Left renal pelvis (tissue), 4 donors: ENCODE results near the gene POLR3GL. TPM values are rescaled to one million over a fixed set of nuclear protein-coding genes. Genes with fewer than 3 reads are reported as not detected.

Experiments used
- DNase-seq, 4 donors: peaks; one replicate each; pipeline ENCODE4 v3.0.0-alpha.2; 2013; ENCODE audit warnings: low read depth in 4 of 4, low spot score in 3 of 4
- polyA plus RNA-seq, 4 donors: library from polyadenylated mRNA; unstranded; fragments of 120-200 nt; gene quantifications; one replicate each; pipeline ENCODE4 v1.2.1, GENCODE V29; 2013; ENCODE audit not compliant: insufficient read length in 4 of 4

Gene POLR3GL
- polyA plus RNA-seq, 4 donors, result 30.5 to 39.9 (median 39.3) TPM

DNA sequence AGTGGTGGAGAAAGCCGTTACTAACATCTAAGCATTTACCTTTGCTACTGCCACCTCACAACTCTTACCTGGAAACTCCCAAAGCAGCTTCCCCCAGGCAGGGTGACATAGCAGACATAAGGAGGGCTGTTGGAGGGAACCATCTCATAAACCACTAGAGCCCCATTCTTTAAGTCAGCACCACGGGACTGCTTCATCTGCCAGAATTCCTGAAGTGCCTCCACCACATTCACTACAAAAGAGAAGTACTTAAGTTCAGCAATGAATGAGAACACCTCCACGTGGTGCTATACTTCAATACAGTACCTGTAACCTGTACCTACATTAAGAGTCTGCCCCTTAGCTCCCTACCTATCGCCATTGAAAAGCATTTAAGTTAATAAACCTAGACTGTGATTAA is 16.9 kb upstream of the POLR3GL start:
- DNase-seq, result no peak

DNA sequence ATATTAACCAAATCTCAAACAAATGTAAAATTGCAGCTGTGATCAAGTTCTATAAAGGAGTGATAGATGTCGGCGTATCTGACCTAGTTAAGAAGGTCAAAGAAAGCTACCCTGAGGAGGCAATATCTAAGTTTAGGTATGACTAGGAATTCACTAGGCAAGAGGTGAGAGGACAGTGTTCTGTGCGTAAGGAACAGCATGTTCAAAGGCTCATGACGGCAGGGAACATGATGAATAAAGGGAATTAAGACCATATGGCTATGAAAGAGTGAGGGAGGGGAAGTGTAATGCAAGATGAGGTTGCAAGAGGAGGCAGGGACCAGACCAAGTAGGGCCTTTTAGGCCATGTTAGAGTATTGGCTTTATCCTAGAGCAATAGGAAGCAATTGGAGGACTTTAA is 15.3 kb upstream of the POLR3GL start:
- no peak for DNase-seq

DNA sequence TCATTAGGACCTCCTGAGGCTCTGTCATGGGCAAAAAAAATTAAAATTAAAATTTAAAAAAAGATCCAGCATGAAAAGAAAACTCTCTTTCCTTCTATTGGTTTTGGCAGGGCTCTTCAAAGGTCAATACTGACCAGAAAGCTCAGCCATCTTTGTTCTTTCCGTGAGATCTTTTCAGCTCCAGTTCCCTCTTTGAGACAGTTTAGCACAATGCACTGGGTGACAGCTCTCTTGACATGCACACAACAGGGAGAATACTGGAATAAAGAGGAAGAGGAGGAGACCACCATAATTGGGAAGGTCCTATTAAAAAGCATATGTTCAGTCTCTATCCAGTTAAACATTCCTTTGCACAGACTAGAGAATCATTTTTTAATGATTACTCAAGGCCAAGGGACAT is 13.0 kb upstream of the POLR3GL start:
- no peak for DNase-seq

DNA sequence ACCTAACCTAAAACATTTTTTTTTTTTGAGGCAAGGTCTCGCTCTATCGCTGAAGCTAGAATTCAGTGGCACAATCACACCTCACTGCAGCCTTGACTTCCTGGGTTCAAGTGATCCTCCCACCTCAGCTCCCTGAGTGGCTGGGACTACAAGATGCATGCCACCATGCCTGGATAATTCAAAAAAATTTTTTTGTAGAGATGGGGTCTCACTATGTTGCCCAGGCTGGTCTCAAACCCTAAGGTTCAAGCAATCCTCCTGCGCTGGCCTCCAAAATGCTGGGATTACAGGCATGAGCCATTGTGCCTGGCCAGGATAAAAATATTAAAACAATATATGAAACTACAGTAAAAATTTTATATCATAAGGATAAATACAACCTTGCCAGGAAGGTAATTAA is 11.6 kb upstream of the POLR3GL start:
- no peak for DNase-seq

DNA sequence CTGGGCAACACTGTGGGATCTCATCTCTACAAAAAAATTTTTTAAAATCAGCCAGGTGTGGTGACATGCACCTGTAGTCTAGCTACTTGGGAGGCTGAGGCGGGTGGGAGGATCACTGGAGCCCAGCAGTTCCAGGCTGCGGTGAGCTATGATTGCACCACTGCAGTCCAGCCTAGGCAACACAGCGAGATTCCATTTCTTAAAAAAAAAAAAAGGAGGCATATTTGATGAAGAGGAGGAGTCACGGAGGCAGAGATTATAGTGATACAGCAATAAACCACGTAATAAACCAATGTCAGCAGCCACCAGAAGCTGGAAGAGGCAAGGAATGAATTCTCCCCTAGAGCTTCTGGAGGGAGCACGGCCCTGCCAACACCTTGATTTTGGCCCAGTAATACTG is 10.6 kb upstream of the POLR3GL start:
- no peak for DNase-seq

DNA sequence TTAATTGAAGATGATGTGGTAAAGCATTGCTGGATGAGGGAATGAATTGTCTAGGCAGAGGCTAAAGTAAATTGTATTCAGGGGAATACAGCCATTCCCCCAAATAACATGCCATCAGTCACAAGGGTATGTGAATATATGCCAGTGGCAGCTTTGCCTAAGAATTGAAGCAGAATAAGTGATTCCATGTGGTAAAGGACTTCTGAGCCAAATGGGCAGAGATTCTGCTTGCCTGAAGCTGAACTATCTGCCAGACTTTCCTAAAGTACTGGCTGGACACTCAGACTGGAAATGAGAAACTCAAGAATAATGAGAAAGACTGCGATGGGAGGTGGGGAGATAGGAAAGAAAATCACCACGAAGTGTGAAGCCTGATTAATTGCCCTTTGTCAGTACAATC is 9.1 kb upstream of the POLR3GL start:
- no peak for DNase-seq

DNA sequence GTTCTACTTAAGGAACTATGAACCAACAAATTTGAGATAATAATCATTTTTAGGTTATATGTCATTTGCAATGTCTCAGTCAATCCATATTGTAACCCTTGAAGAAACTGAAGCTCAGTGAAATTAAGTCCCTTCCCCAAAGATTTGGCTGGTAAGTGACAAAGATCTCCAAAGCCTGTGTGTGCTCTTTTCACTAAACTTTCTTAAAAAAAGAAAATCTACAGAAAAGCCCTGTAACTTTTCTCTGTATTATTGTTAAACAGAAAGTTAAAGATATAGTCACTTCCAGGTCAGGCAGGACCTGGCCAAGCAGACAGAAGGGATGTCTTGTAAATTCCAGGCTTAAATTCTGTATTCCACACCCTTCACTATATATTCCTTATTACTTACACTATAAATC is 8.1 kb upstream of the POLR3GL start:
- no peak for DNase-seq

DNA sequence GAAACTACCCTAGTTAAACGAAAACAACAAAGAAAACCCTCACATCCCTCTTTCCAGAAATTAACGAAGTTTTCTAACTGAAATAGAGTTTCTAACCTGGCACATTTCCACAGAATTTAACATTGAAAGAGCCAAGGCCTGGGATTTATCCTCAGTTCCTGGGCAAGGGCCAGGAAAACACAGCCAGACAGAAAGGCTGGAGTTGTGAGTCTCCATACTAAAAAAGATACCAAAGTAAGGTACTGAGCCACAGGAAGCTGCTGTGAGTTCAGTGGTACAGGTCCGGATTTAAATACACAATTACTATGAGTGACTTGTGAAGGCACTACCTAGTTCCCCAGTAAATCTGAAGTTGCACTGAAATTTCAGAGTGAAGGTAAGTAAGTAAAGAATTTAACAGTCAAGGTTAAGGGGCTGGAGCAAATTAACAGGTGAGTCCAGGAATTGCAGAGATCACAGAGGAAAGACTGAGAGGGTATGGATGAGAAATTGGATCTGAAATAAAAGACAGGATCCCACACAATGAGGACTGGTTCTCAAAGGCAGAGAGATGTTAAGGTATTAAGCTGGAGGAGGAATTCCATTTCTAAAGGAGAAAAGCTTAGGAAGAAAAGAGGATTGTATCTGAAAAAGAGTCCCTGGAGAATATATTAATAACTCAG is 7.6 kb upstream of the POLR3GL start:
- no peak for DNase-seq

DNA sequence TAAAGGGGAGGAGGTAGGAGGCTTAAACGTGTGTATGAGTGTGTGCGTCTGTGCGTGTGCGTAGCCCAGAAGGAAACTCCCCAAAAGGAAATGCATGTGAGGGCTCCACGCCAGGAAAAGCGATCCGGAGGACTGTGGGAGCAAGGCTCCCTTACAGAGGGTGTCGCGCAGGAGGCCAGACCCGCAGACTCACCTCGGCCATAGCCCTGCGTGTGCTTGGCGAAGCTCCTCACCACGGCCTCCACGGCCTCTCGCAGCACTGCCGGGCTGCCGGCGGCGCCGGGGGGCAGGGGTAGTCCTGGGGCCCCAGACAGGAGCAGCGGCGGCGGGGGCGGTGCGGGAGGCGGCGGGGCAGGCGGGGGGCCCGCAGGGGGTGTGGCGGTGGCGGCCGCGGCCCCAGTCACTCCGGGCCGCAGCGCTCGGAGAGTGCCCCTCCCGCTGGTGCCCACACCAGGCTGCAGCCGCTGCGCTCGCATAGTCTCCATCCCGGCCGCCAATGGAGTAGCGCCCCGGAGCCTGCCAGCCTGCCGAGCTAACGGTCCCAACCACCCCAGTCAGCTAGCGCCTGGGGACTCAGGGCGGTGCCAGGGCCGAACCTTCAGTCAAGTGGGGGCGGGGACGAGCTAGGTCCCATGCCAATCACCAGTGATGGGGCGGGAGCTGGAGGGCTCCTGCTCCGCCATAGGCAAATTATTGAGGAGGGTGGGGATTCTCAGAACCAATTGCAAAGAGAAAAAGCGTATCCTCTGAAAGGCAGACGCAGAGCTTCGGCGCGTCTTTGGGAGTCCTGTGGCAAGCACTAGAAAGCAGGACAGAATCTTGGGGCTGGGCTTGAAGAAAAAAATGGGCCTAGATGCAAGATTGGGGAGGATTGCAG is 6.8 kb upstream of the POLR3GL start, which contains the start of gene LIX1L:
TSS of gene LIX1L (minus strand) at position 575 of the 877 bp plus-strand sequence. CDS start at position 485, 90 bp downstream.
- peak; percentile 89 to 94 (median 92) for DNase-seq

DNA sequence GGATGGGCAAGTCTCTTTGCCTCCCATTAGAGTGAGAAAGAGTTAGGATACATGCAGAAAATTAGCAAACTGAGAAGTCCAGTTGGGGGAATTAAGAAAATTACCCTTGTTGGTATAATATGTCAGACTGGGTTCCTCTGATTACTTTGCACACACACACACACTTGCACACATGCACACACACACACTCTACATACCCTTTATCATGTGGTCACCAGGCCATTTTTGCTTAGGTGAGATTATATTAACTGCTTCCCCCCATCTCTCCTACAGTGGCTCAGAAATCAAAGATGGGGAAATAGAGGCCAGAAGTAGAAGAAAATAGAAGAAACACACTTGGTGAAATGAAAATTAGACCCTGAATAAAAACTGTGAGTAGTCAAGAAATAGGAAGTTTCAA is 5.8 kb upstream of the POLR3GL start:
- no peak for DNase-seq

DNA sequence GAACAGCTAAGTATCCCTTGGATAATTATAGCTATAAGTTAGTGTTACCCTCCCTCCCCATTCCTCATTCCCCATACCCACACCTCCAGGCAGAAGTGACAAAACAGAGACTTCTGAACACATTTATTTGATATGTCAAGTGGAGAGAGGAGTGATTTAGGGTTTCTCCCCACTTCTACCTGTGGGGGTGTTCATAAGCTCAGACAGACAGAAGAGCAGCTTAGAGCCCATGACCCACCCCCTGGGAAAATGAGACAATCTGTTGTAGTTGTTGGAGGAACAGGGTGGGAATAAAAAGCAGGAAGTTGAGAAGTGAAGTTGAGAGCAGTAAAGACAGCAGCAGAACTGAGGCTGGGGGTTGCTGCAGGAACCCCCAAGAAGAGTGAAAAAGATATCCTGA is 5.2 kb upstream of the POLR3GL start:
- no peak for DNase-seq

DNA sequence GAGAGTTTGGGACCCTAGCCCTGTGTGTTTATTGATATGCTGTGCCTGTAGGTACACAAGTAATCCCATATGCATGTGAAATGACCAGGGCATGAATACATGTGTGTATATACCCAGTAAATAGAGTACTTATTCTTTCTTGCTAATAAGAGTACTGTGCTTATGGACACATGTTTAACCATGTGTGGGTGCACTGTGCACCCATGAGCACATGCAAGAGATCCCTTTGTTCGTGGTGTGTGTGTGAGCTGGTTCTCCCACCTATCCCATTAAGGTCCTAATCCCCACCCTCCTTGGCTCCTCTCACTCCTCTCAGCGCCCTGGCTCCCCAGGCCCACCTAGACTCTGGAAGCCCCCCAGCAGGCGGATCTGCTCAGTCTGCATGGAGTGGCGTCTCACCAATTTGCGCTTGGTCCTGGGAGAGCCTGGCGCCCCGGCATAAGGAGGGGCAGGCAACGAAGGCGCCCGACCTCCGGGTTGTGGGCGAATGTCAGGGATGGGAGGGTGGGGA is 4.5 kb upstream of the POLR3GL start:
- no peak for DNase-seq

DNA sequence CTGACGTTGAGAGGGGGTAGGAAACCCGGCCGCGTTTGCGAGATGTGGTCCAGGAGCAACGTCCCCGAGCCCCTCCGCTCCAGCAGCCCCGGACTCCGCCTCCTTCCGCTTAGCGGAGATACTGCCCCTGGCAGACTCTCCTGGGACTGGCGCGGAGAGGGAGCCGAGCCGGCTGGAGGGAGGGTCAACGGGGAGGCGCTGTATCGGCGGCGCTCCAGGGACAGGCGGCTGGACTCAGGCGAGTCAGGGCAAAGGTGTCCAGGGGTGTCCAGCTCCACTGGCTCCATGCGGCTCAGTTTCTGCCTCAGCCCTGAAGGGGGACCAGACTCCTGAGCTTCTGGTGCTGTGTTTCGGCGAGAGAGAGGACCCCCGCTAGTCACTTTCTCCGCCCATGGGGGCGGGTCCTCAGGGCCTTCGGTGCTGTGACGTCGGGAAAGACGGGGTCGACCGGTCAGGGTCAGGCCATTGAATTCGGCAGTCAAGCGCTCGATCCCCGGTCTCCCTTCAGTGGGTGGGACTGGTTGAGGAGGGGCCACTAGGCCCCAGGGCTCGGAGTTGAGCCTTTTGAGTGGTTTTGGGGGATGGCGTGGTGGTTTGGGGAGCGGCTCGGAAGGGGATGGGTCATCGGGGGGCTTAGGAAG is 3.9 kb upstream of the POLR3GL start:
- peak in 1 of 4 donors; percentile 78 for DNase-seq

DNA sequence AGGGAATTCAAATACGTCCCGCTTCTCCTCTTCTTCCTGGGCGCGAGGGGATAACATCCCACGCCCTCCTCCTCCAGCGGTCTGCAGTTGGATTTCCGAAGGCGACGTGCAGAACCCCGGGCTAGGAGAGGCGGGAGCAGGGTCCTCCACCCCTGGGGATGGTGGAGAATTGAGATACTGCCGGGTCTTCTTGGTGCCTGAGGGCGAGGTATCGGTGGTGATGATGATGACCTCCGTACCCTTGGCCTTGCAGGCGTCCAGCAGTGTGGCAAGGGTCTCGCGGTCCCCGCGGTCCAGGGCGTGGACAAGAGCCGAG is 3.4 kb upstream of the POLR3GL start:
- no peak for DNase-seq

DNA sequence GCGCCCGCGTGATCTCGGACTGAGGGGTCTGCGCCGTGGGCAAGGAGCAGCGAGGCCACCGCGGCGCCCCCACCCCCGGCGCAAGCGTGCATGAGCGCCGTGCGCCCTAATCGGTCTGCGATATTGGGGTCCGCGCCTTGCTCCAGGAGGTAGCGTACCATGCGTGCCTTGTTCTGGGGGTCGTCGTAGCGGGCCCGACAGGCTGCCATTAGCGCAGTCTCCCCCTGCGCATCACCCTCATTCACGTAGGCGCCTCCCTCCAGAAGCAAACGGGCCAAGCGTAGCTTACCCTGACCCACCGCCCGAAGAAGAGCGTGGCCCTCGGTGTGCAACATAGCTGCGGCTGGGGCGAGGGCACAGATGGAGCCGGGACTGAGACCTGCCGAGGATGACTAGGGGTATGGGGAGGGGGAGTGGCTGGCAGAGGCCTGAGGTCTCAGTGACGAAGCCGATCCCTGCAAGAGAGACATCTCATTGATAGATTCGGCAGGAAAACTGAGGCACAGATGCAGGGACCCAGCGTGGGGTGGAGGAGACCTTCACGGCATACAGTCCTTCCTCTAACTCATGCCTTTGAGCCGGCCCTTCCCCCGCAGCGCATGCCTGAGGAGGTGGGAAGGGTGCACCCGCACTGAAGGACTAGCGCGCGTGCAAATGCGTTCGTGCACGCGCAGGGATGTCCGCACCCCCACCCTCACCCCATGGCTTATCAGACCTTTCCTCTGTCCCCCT is 2.9 kb upstream of the POLR3GL start:
- DNase-seq, result no peak

DNA sequence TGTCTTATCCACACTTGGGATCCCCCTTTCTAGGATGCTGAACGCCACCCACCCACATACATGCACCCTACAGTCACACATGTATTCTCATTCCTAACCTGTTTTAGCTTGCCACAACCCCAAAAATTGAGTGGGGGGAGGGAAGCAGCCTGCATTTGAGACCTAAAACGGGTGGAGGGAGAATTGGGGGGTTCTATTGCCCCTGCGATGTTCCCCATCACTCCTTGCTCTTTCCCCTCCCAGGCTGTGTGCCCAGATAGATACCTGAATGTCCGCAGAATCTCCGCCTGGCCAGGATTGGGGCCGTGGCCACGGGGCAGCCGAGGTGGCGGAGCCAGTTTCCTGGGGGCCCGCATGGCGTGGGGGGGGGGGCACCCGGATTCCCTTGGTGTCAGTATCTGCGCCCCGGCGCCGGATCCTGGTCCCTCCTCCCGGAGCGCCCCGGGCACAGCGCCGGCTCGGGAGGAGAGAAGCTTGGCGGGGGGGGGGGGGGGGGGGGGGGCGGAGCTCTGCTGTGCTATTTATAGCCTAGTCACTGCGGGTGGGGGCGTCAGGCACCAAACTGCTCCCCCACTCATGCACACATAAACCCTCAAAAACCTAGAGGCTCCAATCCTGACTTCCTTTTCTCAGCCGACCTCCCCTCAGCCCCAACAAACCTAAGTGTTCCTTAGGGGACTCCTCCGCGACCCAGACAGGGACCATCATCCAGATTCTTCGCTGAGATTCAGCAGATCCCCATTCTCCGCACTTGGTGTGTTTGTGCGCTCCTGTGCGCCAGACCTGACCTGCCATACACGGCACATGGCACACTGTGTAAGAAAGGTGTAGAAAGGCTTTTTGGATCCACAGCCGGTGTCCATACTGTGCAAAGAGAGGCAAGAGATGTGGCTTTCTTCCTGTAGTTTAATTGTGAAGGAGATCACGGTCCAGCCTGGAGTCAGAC is 2.1 kb upstream of the POLR3GL start:
- no peak for DNase-seq

DNA sequence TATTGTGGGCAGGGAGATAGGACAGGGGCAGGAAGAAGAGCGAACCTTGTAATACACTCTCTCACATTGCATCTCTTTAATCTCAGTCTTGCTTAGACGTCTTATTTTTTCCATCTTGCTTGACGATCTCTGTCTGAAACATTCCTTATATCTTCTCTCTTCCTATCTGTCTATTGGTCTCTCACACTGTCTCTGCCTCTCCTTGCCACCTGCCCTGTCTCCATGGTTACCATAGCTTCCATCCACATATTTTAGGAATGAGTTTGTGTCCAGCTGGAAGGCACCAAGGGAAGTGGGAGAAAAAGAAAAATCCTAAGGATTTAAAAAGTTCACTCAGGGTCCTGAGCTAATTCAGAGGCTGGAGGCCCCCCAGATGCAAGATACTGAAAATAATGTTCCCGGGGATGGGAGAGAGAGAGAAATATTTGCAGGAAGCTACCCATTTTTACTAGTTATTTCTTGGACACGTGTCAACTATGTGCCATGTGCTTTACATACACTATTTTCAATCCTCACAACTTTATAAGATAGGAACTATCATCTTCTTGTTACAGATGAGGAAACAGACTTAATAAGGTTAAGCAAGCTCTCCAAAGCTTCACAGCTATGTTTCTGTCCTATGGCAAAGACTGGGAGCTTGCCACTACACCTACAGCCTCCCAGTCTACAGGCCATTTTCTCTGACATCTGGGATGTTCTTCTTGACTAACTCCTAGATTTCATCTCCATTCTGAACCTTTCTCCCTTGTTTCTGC is 1.0 kb upstream of the POLR3GL start:
- DNase-seq, result no peak

DNA sequence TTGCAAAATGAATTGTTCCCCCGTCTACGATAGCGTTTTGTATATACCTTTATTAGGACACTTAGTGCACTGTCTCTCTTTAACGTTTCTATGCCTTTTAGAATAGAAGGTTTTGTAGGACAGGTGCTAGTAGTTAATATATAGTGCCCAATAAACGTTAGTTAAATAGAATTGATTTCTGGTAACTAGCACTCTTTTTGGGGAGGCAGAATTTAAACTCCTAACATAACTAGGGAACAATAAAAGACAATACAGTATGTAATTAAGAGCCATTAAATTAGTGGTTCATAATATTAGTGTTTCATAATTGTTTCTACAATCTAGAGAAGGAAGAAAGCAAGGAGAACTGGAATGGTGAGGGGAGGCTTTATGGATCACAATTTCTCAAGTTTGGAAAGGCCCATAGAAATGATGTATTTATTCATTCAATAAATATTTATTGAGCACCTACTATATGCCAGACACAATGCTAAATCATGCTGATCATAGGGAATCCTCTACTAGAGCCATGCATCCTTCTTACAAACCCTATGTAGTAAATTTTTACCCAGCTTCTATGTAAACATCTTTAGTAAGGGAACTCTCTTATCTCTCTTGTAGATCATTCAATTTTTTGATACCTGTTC is 742 bp downstream of the POLR3GL start:
- no peak for DNase-seq

DNA sequence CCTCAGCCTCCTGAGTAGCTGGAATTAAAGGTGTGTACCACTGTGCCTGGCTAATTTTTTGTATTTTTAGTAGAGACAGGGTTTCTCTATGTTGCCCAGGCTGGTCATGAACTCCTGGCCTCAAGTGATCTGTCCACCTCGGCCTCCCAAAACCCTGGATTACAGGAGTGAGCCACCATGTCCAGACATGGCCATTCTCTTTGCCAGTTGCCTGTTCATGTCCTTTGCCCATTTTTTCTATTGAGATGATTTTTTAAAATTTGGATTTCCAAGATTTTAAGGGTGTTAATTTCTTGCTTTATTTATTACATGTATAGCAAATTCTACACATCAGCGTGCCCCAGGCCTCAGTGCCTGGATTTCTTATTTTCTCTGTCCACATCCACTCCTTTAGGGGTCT is 2.8 kb downstream of the POLR3GL start:
- DNase-seq, result no peak
